ENCODE results near the gene KCNQ1. TPM values are rescaled to one million over a fixed set of nuclear protein-coding genes. Genes with fewer than 3 reads are reported as not detected.

The KCNQ1 gene
- total and polyA plus RNA-seq, 2 donors (not counting 3 experiments of a cell fraction or from before 2014, with no cell fraction given) = 0.07 to 0.09 TPM

DNA sequence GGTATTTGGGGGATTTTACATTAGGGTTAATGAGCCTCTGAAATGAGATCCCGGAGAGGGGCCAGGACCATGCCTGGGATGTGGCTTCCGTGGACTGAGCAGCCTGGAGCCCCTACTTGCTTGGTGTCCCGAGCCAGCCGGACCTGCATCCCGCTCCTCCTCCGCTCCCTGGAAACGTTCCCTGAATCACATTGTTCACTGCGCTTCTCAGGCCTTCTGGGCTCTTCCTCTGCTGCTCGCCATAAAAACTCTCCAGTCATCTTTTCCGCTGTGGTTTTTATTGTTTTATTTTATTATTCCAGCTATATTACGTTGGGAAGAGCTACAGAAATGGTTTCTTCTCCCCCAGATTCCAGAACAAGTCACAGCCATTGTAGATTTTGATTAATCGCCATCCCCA, 268.3 kb downstream of the KCNQ1 start:
- Histone ChIP-seq H3K4me1 (ENCODE audit: control insufficient read depth, extremely low read depth, insufficient read depth, low read length) (no peaks in the 10 kb centered on the region), H3K27me3 (ENCODE audit: control insufficient read depth in 2 of 2, insufficient read depth in 2 of 2, low read length in 2 of 2) (peaks cover 0 to 2% of the 10 kb centered on the region in 2 experiments)

GRCh38 chr11:2713661-2714462, 269.1 kb downstream of the KCNQ1 start:
- Histone ChIP-seq H3K27me3 (ENCODE audit: control insufficient read depth in 2 of 2, insufficient read depth in 2 of 2, low read length in 2 of 2) (peaks cover 0 to 2% of the 10 kb centered on the region in 2 experiments), H4K20me1 (replicated peaks; ENCODE audit: control insufficient read depth, extremely low read depth, insufficient read depth, low read length) (no peaks in the 10 kb centered on the region), H3K4me1 (ENCODE audit: control insufficient read depth, extremely low read depth, insufficient read depth, low read length) (no peaks in the 10 kb centered on the region), H3K4me3 (replicated peaks in 1 of 3; ENCODE audit: insufficient read depth in 1 of 3, low read depth in 1 of 3, low read length in 3 of 3) (no peak overlapping the region), H3K9me1 (replicated peaks; ENCODE audit: control insufficient read depth, extremely low read depth, insufficient read depth, low read length) (no peaks in the 10 kb centered on the region), H3K36me3 (ENCODE audit: control insufficient read depth in 2 of 2, extremely low read depth in 1 of 2, insufficient read depth in 2 of 2, low read length in 2 of 2) (no peaks in the 10 kb centered on the region), H3K4me2 (ENCODE audit: insufficient read depth, low read length) (no peak overlapping the region), H3K79me2 (ENCODE audit: control insufficient read depth, insufficient read depth, low read length) (no peaks in the 10 kb centered on the region), H3K9me3 (replicated peaks; ENCODE audit: control insufficient read depth, insufficient read depth, low read length) (no peaks in the 10 kb centered on the region), H2AFZ (ENCODE audit: low read depth, low read length) (no peak overlapping the region), H3K9ac (replicated peaks; ENCODE audit: extremely low read depth, insufficient read depth, low read length) (no peak overlapping the region), H3K27ac (ENCODE audit: insufficient read depth, low read depth, low read length) (no peak overlapping the region)
- ChIA-PET CTCF (no interaction called here), POLR2A (no interaction called here)
- dilution Hi-C loops (cut with MboI; ENCODE audit: extremely low pct_ligation_motif_present, low sequenced_read_pairs) (no loop called here), intact Hi-C loops (cut with micrococcal nuclease) (no loop called here)
- no TSS peak for BruUV-seq (replicated peaks)
- DNase-seq (ENCODE audit: low read depth, low spot score) (no peak), FAIRE-seq (no peak)
- TF ChIP-seq MAX (IDR thresholded peaks at IDR 0.05; ENCODE audit: insufficient read depth, insufficient read length) (no peak), MYC (IDR thresholded peaks at IDR 0.05; ENCODE audit: low read depth, low read length) (no peak), POLR2A (IDR thresholded peaks at IDR 0.05; ENCODE audit: low read depth, low read length) (no peak), JUN (IDR thresholded peaks at IDR 0.05; ENCODE audit: borderline replicate concordance, insufficient read depth, insufficient read length, low read depth) (no peak), GATA2 (IDR thresholded peaks at IDR 0.05; ENCODE audit: insufficient read depth, insufficient read length, low read depth, low read length) (no peak), POLR2AphosphoS5 (IDR thresholded peaks at IDR 0.05; ENCODE audit: insufficient read depth, low read depth, low read length) (no peak), FOS (IDR thresholded peaks at IDR 0.05; ENCODE audit: borderline replicate concordance, insufficient read depth, low read length) (no peak), EZH2 (IDR thresholded peaks at IDR 0.05; ENCODE audit: borderline replicate concordance, low read depth, low read length, severe bottlenecking) (no peak)
- TF ChIP-seq, protein P1, sequence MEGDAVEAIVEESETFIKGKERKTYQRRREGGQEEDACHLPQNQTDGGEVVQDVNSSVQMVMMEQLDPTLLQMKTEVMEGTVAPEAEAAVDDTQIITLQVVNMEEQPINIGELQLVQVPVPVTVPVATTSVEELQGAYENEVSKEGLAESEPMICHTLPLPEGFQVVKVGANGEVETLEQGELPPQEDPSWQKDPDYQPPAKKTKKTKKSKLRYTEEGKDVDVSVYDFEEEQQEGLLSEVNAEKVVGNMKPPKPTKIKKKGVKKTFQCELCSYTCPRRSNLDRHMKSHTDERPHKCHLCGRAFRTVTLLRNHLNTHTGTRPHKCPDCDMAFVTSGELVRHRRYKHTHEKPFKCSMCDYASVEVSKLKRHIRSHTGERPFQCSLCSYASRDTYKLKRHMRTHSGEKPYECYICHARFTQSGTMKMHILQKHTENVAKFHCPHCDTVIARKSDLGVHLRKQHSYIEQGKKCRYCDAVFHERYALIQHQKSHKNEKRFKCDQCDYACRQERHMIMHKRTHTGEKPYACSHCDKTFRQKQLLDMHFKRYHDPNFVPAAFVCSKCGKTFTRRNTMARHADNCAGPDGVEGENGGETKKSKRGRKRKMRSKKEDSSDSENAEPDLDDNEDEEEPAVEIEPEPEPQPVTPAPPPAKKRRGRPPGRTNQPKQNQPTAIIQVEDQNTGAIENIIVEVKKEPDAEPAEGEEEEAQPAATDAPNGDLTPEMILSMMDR (IDR thresholded peaks at IDR 0.05; ENCODE audit: extremely low read depth in 1 of 2, insufficient read depth in 1 of 2, low read depth in 1 of 2, low read length in 2 of 2) = no peak

More for the DNA sequence above, 268.3 kb downstream of the KCNQ1 start:
- Histone ChIP-seq H3K9ac (replicated peaks; ENCODE audit: extremely low read depth, insufficient read depth, low read length) (no peak overlapping the region), H3K4me3 (replicated peaks in 1 of 3; ENCODE audit: insufficient read depth in 1 of 3, low read depth in 1 of 3, low read length in 3 of 3) (no peak overlapping the region), H3K9me1 (replicated peaks; ENCODE audit: control insufficient read depth, extremely low read depth, insufficient read depth, low read length) (no peaks in the 10 kb centered on the region), H3K79me2 (ENCODE audit: control insufficient read depth, insufficient read depth, low read length) (no peaks in the 10 kb centered on the region), H3K9me3 (replicated peaks; ENCODE audit: control insufficient read depth, insufficient read depth, low read length) (no peaks in the 10 kb centered on the region), H4K20me1 (replicated peaks; ENCODE audit: control insufficient read depth, extremely low read depth, insufficient read depth, low read length) (no peaks in the 10 kb centered on the region), H3K36me3 (ENCODE audit: control insufficient read depth in 2 of 2, extremely low read depth in 1 of 2, insufficient read depth in 2 of 2, low read length in 2 of 2) (no peaks in the 10 kb centered on the region), H2AFZ (ENCODE audit: low read depth, low read length) (no peak overlapping the region), H3K4me2 (ENCODE audit: insufficient read depth, low read length) (no peak overlapping the region), H3K27ac (ENCODE audit: insufficient read depth, low read depth, low read length) (no peak overlapping the region)
- ChIA-PET CTCF (no interaction called here), POLR2A (no interaction called here)
- dilution Hi-C loops (cut with MboI; ENCODE audit: extremely low pct_ligation_motif_present, low sequenced_read_pairs) (no loop called here), intact Hi-C loops (cut with micrococcal nuclease) (no loop called here)
- TF ChIP-seq MAX (IDR thresholded peaks at IDR 0.05; ENCODE audit: insufficient read depth, insufficient read length) = no peak
- FAIRE-seq (no peak), DNase-seq (ENCODE audit: low read depth, low spot score) (no peak)
- no TSS peak for BruUV-seq (replicated peaks)
